HG03097 (cell line): ENCODE data around the gene SPEG.

Source experiments
- ATAC-seq: cut with Tn5 transposase; IDR thresholded peaks from one replicate; pipeline ENCODE4 v1.9.1; 2021; ENCODE audit not compliant: unreplicated experiment, low FRiP score

The SPEG gene

GRCh38 chr2:219475278-219475677, 40.6 kb downstream of the SPEG start:
- no peak for ATAC-seq

DNA sequence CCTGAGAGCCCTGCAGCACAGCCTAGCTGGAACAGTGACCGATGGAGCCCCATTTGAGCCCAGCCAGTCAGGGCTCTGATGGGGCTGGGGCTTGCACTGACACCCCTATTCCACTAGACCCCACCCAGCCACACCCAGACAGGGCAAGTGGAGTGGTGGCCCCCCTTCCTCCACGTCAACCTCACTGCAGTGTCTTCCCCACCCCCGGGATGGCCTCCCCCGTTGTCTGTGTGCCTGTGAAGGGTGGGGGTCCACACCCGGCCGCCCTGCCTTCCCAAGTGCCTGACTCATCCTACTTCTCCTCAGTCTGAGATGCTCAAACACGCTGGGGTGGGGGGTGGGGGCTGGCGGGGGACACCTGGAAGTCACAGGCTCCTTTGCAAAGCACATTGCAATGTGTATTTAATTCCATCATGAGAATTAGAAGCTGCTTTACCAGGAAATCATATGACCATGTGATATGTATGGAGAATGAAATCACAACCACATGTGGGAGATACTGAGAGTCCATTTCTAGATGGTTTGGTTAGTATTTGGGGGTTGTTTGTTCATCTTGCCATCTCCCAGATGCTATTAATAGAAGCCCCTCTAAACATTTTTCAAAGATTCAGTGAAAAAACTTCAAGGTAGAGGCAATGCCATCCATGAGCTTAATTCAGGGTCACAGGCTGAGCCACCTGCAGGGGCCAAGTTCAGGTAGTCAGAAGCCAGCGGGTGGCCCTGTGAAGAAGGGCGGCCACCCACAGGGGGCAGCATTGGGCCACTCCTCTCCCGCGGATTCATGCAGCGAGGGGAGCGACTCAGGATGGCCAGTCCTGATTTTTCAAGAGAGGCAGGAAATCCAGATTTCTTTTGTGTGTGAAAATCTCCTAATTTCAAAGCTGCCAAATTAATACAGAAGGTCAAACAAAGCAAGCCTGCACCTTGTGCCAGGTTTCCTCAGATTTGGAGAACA, 41.3 kb downstream of the SPEG start:
- ATAC-seq: no peak

- ATAC-seq: no peak
These were observed 42.1 kb downstream of the SPEG start for GRCh38 chr2:219476652-219477151.

DNA sequence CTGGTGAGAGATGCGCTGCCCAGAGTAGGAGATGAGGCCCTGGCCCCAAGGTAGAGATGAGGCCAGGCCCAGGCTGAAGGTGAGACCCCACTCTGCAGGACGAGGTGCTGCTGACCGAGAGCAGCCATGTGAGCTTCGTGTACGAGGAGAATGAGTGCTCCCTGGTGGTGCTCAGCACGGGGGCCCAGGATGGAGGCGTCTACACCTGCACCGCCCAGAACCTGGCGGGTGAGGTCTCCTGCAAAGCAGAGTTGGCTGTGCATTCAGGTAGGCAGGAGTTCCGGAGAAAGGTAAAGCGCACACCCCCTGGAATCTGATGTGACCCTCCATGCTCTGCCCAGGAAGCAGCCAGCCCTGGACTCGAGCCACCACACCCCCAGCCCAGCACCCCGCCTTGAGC, 42.5 kb downstream of the SPEG start:
- no peak for ATAC-seq

- no peak for ATAC-seq
These were observed 43.2 kb downstream of the SPEG start for GRCh38 chr2:219477815-219478214.

GRCh38 chr2:219478916-219479315, 44.3 kb downstream of the SPEG start:
- ATAC-seq: no peak

GRCh38 chr2:219480004-219480403, 45.4 kb downstream of the SPEG start:
- no peak for ATAC-seq

DNA sequence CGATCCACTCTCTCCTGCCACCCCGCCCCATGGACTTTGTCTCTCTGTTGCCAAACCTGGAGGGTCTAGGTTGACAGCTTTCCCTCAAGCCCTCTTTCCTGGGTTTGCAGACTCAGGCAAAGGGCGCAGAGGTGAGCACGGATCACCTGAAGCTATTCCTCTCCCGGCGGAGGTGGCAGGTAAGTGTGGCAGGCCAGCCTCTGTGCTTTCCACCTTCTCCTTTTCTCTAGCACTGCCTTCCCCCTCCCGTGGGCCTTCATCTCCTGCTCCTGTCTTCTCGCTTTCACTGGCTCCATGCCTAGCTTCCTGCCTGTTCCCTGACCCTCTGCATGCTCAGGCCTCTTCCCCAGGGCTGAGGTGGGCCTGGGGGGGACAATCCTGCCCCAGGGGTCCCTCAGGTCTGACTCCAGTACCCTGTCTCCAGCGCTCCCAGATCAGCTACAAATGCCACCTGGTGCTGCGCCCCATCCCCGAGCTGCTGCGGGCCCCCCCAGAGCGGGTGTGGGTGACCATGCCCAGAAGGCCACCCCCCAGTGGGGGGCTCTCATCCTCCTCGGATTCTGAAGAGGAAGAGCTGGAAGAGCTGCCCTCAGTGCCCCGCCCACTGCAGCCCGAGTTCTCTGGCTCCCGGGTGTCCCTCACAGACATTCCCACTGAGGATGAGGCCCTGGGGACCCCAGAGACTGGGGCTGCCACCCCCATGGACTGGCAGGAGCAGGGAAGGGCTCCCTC, 48.2 kb downstream of the SPEG start:
- no peak for ATAC-seq

DNA sequence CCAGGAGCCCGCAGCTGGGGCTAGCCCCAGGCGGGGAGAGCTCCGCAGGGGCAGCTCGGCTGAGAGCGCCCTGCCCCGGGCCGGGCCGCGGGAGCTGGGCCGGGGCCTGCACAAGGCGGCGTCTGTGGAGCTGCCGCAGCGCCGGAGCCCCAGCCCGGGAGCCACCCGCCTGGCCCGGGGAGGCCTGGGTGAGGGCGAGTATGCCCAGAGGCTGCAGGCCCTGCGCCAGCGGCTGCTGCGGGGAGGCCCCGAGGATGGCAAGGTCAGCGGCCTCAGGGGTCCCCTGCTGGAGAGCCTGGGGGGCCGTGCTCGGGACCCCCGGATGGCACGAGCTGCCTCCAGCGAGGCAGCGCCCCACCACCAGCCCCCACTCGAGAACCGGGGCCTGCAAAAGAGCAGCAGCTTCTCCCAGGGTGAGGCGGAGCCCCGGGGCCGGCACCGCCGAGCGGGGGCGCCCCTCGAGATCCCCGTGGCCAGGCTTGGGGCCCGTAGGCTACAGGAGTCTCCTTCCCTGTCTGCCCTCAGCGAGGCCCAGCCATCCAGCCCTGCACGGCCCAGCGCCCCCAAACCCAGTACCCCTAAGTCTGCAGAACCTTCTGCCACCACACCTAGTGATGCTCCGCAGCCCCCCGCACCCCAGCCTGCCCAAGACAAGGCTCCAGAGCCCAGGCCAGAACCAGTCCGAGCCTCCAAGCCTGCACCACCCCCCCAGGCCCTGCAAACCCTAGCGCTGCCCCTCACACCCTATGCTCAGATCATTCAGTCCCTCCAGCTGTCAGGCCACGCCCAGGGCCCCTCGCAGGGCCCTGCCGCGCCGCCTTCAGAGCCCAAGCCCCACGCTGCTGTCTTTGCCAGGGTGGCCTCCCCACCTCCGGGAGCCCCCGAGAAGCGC, 49.1 kb downstream of the SPEG start:
- no peak for ATAC-seq

DNA sequence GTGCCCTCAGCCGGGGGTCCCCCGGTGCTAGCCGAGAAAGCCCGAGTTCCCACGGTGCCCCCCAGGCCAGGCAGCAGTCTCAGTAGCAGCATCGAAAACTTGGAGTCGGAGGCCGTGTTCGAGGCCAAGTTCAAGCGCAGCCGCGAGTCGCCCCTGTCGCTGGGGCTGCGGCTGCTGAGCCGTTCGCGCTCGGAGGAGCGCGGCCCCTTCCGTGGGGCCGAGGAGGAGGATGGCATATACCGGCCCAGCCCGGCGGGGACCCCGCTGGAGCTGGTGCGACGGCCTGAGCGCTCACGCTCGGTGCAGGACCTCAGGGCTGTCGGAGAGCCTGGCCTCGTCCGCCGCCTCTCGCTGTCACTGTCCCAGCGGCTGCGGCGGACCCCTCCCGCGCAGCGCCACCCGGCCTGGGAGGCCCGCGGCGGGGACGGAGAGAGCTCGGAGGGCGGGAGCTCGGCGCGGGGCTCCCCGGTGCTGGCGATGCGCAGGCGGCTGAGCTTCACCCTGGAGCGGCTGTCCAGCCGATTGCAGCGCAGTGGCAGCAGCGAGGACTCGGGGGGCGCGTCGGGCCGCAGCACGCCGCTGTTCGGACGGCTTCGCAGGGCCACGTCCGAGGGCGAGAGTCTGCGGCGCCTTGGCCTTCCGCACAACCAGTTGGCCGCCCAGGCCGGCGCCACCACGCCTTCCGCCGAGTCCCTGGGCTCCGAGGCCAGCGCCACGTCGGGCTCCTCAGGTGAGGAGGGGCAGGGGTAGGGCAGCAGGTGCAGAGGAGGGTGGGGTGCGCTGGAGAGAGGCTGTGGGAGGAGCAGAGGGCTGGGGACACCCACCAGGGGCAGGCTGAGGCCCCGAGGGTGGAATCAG, 49.9 kb downstream of the SPEG start:
- no peak for ATAC-seq

GRCh38 chr2:219485201-219485580, 50.5 kb downstream of the SPEG start:
- ATAC-seq: no peak

DNA sequence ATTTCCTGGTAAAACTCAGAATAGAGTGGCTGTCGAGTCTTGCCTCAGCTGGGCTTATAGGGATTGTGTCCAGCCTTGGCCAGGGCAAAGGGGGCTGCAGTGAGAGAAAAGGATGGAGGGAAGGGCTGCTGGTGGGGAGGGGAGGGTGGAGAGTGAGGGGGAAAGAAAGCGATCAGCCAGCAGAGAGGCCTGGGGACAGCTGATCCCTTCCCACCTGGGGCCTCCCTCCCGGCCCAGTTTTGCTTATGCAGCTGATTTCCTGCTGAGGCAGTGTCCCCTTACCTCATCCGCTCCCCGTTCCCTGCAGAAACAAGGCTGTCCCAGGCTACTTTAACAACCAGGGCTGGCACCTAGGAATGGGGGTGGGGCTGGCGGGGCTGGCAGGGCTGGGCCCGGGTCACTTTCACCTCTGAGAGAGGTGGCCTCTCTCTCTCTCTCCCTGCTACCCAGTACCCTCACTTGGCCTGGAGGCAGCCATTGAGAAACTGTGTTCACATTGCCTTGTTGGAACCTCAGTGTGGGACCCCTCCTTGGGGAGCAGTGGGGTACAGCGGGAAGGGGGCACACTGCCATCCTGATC, 51.8 kb downstream of the SPEG start:
- no peak for ATAC-seq

GRCh38 chr2:219488149-219488843, 53.7 kb downstream of the SPEG start:
- no peak for ATAC-seq

- ATAC-seq: no peak
These were observed 54.2 kb downstream of the SPEG start for GRCh38 chr2:219488844-219489194.

- no peak for ATAC-seq
These were observed 54.7 kb downstream of the SPEG start for GRCh38 chr2:219489315-219489714.

DNA sequence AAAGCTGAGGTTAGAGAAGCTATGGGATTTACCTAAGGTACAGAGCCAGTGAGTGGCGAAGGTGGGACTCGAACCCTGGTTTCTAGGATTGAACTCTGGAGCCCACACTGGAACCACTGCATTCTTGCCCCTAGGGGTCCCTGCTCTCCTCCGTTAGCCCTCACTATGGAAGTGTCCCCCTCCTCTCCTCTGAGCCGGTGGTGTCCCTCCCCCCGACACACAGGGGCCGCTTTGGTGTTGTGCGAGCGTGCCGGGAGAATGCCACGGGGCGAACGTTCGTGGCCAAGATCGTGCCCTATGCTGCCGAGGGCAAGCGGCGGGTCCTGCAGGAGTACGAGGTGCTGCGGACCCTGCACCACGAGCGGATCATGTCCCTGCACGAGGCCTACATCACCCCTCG, 55.5 kb downstream of the SPEG start:
- no peak for ATAC-seq

DNA sequence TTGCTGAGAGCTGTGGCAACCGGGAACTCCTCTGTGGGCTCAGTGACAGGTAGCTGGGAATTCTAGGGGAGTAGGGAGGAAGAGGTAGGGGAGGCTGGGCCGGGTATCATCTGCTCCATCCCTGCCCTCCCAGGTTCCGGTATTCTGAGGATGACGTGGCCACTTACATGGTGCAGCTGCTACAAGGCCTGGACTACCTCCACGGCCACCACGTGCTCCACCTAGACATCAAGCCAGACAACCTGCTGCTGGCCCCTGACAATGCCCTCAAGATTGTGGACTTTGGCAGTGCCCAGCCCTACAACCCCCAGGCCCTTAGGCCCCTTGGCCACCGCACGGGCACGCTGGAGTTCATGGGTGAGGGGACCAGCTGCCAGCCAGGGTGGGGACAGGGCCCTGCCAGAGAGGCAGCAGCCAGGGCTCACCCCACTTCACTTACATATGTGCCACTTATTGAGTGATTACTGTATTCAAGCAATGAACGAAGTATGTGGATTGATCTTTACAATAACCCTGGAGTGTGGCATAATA, 56.0 kb downstream of the SPEG start:
- no peak for ATAC-seq

DNA sequence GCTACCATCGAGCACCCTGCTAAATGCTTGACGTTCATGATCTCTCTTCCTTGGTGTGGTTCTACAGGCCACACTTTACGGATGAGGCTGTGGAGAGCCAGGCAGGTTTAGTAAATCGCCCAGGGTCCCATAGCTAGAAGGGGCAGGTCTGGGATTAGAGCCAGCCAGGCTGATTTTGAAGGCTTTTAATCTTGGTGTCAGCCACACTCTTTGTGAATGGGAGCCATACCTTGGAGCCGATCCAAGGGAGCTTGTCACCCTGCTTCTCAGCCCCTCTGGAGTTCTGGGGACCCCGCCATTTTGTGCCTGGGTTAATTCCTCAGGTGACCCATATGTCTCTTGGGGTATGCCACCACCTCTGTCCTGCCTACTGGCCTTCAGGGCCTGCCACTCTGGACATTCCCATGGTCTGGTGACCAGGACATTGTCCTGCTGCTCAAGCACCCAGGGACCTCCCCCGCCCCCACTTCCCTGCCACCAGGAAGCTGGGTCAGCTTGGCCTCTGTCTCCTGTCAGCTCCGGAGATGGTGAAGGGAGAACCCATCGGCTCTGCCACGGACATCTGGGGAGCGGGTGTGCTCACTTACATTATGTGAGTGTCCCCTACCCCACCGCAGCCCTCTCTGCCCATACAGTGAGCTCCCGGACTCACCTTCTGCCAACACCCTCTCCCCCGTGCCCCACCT, 56.8 kb downstream of the SPEG start:
- ATAC-seq: no peak
